ENCODE data around the gene SLC9A3.

Gene SLC9A3

DNA sequence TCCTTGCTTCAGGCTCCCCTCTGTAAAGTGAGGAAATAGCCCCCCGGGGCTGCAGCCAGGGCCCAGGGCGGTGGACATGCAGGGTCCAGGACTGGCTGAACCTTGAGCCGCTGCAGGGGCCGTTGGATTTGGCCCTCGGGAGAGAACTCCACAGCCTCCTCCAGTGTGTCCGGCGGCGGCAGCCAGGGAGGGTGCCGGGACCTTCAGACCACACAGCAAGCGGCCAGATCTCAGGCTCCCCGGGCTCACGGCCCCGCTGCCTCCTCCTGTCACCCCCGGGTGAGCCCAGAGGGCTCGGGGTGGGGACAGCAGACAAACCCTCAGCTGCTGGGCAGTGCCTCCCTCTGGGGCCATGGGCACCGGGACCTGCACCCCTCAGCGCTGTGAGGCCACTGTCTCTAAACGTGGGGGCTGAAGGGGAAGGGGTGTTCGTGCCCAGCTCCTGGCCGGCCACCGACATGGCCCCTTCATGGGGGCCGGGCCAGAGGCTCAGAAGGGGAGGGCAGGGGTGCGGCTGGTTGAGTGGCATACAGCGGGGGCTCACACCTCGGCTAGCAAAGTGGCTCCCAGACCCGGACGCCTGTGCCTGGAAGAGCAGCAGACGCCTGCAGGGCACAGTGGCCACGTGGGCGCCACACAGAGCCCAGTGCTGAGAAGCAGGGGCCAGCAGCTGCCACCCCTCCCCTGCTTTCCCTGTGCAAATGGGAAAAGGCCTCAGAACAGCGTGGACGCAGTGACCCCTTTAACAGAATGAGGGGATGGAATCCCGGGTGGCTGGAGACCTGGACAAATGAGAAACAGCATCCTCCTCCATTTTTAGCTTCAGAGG, 19.7 kb downstream of the SLC9A3 start:
- TF ChIP-seq PPARA (CRISPR knock-in tag; IDR thresholded peaks at IDR 0.05; ENCODE audit: borderline replicate concordance), result no peak
- TF ChIP-seq ZNF70 (CRISPR knock-in tag; IDR thresholded peaks at IDR 0.05), result no peak
- TF ChIP-seq ZNF565 (CRISPR knock-in tag; conservative IDR thresholded peaks at IDR 0.05; ENCODE audit: low read depth), result no peak
- no peak for TF ChIP-seq ISL1 (CRISPR knock-in tag; IDR thresholded peaks at IDR 0.05)
- TF ChIP-seq SNAI2 (CRISPR knock-in tag; IDR thresholded peaks at IDR 0.05), result no peak
- TF ChIP-seq, protein P1, sequence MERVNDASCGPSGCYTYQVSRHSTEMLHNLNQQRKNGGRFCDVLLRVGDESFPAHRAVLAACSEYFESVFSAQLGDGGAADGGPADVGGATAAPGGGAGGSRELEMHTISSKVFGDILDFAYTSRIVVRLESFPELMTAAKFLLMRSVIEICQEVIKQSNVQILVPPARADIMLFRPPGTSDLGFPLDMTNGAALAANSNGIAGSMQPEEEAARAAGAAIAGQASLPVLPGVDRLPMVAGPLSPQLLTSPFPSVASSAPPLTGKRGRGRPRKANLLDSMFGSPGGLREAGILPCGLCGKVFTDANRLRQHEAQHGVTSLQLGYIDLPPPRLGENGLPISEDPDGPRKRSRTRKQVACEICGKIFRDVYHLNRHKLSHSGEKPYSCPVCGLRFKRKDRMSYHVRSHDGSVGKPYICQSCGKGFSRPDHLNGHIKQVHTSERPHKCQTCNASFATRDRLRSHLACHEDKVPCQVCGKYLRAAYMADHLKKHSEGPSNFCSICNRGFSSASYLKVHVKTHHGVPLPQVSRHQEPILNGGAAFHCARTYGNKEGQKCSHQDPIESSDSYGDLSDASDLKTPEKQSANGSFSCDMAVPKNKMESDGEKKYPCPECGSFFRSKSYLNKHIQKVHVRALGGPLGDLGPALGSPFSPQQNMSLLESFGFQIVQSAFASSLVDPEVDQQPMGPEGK (CRISPR knock-in tag; IDR thresholded peaks at IDR 0.05; ENCODE audit: borderline replicate concordance), result no peak
- no peak for TF ChIP-seq OSR1 (CRISPR knock-in tag; IDR thresholded peaks at IDR 0.05)
- no peak for TF ChIP-seq ARNTL (CRISPR knock-in tag; IDR thresholded peaks at IDR 0.05; ENCODE audit: borderline replicate concordance, low read depth)
- TF ChIP-seq ZC3H10 (CRISPR knock-in tag; IDR thresholded peaks at IDR 0.05), result no peak
- TF ChIP-seq, protein P2, sequence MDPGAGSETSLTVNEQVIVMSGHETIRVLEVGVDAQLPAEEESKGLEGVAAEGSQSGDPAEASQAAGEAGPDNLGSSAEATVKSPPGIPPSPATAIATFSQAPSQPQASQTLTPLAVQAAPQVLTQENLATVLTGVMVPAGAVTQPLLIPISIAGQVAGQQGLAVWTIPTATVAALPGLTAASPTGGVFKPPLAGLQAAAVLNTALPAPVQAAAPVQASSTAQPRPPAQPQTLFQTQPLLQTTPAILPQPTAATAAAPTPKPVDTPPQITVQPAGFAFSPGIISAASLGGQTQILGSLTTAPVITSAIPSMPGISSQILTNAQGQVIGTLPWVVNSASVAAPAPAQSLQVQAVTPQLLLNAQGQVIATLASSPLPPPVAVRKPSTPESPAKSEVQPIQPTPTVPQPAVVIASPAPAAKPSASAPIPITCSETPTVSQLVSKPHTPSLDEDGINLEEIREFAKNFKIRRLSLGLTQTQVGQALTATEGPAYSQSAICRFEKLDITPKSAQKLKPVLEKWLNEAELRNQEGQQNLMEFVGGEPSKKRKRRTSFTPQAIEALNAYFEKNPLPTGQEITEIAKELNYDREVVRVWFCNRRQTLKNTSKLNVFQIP (CRISPR knock-in tag; IDR thresholded peaks at IDR 0.05; ENCODE audit: borderline replicate concordance, low read depth), result no peak
- TF ChIP-seq ZFP3 (CRISPR knock-in tag; IDR thresholded peaks at IDR 0.05), result no peak
- no peak for TF ChIP-seq ZFP30 (CRISPR knock-in tag; IDR thresholded peaks at IDR 0.05)
- ATAC-seq, result no peak; the same call in 2 of the 3 replicates

DNA sequence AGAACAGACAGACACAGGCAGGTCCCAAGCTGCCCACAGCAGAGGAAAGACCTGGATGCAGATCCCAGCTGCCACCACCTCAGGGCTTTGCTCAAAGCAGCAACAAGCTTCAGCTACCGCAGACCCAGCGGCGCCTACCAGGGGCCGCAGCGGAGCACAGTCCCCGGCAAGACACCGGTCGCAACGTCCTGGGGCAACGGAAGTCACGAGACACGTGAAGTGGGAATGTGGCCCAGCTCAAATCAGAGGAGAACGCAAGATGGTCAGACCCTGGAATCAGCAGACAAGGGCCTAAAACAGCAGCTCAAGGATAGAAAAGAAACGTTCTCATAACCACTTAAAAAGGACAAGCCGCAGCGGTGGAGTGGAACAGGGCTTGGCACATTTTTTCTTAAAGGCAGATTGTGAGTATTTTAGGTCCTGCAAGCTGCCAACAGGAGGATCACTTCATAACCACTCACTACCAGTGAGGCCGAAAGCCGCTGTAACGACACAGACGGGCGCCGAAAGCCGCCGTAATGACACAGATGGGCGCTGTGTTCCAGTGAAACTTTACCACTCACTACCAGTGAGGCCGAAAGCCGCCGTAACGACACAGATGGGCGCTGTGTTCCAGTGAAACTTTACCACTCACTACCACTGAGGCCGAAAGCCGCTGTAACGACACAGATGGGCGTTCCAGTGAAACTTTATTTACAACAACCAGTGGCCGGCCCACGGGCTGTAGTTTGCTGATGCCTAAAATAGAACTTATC, 21.7 kb downstream of the SLC9A3 start:
- ATAC-seq, result no peak
- no peak for TF ChIP-seq ZNF70 (CRISPR knock-in tag; IDR thresholded peaks at IDR 0.05)
- TF ChIP-seq BACH2 (CRISPR knock-in tag; IDR thresholded peaks at IDR 0.05; ENCODE audit: borderline replicate concordance), result no peak
- no peak for TF ChIP-seq CSDC2 (CRISPR knock-in tag; IDR thresholded peaks at IDR 0.05)
- TF ChIP-seq TCF4 (CRISPR knock-in tag; IDR thresholded peaks at IDR 0.05; ENCODE audit: borderline replicate concordance), result no peak
- TF ChIP-seq SNAI2 (CRISPR knock-in tag; IDR thresholded peaks at IDR 0.05), result no peak
- no peak for TF ChIP-seq OSR1 (CRISPR knock-in tag; IDR thresholded peaks at IDR 0.05)
- TF ChIP-seq ZNF565 (CRISPR knock-in tag; conservative IDR thresholded peaks at IDR 0.05; ENCODE audit: low read depth), result no peak
- TF ChIP-seq RARB (CRISPR knock-in tag; IDR thresholded peaks at IDR 0.05), result no peak
- no peak for TF ChIP-seq ESRRG (CRISPR knock-in tag; IDR thresholded peaks at IDR 0.05)
- no peak for TF ChIP-seq ZFP3 (CRISPR knock-in tag; IDR thresholded peaks at IDR 0.05)
- no peak for TF ChIP-seq ZNF8 (CRISPR knock-in tag; IDR thresholded peaks at IDR 0.05)
- TF ChIP-seq, protein P3, sequence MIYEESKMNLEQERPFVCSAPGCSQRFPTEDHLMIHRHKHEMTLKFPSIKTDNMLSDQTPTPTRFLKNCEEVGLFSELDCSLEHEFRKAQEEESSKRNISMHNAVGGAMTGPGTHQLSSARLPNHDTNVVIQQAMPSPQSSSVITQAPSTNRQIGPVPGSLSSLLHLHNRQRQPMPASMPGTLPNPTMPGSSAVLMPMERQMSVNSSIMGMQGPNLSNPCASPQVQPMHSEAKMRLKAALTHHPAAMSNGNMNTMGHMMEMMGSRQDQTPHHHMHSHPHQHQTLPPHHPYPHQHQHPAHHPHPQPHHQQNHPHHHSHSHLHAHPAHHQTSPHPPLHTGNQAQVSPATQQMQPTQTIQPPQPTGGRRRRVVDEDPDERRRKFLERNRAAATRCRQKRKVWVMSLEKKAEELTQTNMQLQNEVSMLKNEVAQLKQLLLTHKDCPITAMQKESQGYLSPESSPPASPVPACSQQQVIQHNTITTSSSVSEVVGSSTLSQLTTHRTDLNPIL (CRISPR knock-in tag; IDR thresholded peaks at IDR 0.05; ENCODE audit: low read depth), result no peak
- TF ChIP-seq, protein P1 (CRISPR knock-in tag; IDR thresholded peaks at IDR 0.05; ENCODE audit: borderline replicate concordance), result no peak
- TF ChIP-seq, protein P4, sequence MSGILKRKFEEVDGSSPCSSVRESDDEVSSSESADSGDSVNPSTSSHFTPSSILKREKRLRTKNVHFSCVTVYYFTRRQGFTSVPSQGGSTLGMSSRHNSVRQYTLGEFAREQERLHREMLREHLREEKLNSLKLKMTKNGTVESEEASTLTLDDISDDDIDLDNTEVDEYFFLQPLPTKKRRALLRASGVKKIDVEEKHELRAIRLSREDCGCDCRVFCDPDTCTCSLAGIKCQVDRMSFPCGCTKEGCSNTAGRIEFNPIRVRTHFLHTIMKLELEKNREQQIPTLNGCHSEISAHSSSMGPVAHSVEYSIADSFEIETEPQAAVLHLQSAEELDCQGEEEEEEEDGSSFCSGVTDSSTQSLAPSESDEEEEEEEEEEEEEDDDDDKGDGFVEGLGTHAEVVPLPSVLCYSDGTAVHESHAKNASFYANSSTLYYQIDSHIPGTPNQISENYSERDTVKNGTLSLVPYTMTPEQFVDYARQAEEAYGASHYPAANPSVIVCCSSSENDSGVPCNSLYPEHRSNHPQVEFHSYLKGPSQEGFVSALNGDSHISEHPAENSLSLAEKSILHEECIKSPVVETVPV (CRISPR knock-in tag; IDR thresholded peaks at IDR 0.05), result no peak

DNA sequence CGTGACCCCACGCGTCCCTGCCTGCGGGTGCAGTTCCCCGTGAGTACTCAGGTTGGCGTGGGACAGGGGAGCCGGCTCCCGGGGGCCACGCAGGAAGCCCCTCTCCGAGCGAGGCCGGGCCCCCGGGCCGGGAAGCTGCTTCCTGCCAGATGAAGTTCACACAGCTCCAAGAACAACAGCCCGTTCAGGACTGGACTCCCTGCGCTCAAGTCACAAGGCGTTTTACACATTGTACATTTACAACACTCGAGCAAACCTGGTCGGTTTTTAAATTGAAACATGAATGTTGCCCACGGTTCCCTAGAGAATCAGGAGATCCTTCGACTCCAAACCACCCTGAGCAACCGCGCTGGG, 22.4 kb downstream of the SLC9A3 start:
- ATAC-seq, result no peak

More for the DNA sequence above, 22.4 kb downstream of the SLC9A3 start:
- TF ChIP-seq, protein P1 (CRISPR knock-in tag; IDR thresholded peaks at IDR 0.05; ENCODE audit: borderline replicate concordance), result no peak

Measured in SK-N-SH treated with all-trans-retinoic acid at 6 μM for 48 hours (cell line).